ENCODE measurements around the gene POLR2L.

POLR2L gene

GRCh38 chr11:853682-854448, 11.5 kb upstream of the POLR2L start:
- no peak for DNase-seq

- no peak for DNase-seq
Measured at GRCh38 chr11:852762-853161, 10.4 kb upstream of the POLR2L start.

GRCh38 chr11:850775-851763, 8.7 kb upstream of the POLR2L start:
- no peak for DNase-seq

GRCh38 chr11:849951-850774, 7.8 kb upstream of the POLR2L start:
- DNase-seq, result no peak

GRCh38 chr11:849104-849824, 6.9 kb upstream of the POLR2L start:
- no peak for DNase-seq

GRCh38 chr11:848380-848931, 6.1 kb upstream of the POLR2L start:
- DNase-seq, result no peak

- no peak for DNase-seq
Measured at GRCh38 chr11:847876-848275, 5.5 kb upstream of the POLR2L start.

GRCh38 chr11:846496-847098, 4.3 kb upstream of the POLR2L start:
- DNase-seq, result no peak

- no peak for DNase-seq
Measured at GRCh38 chr11:845872-846495, 3.7 kb upstream of the POLR2L start.

GRCh38 chr11:844693-845644, 2.6 kb upstream of the POLR2L start:
- DNase-seq, result peak in 1 of 2 experiments; percentile 67

GRCh38 chr11:843818-844692, 1.7 kb upstream of the POLR2L start:
- DNase-seq, result peak; percentile 88 to 90

- DNase-seq, result no peak
Measured at GRCh38 chr11:843086-843734, 881 bp upstream of the POLR2L start.

- DNase-seq, result no peak
Measured at GRCh38 chr11:841981-842369, 354 bp downstream of the POLR2L start.

GRCh38 chr11:839875-840617, 2.3 kb downstream of the POLR2L start:
- DNase-seq, result no peak

- no peak for DNase-seq
Measured at GRCh38 chr11:839280-839623, 3.1 kb downstream of the POLR2L start.

- peak in 1 of 2 experiments; percentile 64 for DNase-seq
Measured at GRCh38 chr11:838441-839279, 3.7 kb downstream of the POLR2L start.

- no peak for DNase-seq
Measured at GRCh38 chr11:837990-838307, 4.4 kb downstream of the POLR2L start.

Data from SW 1271 (cell line).